A549 treated with dexamethasone at 1 μM for 4 hours (cell line): ENCODE measurements around the gene OR51A4. TPM values are rescaled to one million over a fixed set of nuclear protein-coding genes. Genes with fewer than 3 reads are reported as not detected.

ENCODE experiments used
- total RNA-seq: library from RNA; stranded (reverse); fragments of 200-300 nt; extraction: Qiagen RNA extraction; gene quantifications from 5 replicates; pipeline ENCODE4 v1.2.3, GENCODE V29; 2022

The OR51A4 gene
- total RNA-seq, result not detected in 5 replicates

DNA sequence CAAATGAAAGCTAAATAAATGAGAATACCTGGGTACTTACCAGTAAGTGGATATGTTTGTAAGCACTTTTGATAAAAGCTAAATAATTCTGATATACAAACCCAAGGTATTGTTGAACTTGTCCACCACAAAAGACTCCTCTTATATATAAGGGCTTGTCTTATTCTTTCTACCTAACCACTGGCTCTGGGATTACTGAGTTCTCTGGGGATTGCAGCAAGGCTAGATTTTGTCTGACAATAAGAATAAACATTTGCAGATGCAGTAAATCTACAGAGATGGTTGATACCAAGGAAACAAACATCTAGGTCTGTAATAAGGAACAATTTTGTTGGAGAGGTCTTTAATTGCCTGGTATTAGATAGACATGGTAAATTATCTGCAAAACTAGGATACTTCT is at the start of gene OR51A4:
OR51A4 (minus strand) TSS at position 101 of the 400 bp plus-strand sequence. CDS start 505 bp downstream, outside the sequence.

GRCh38 chr11:4994551-4994950 is 47.1 kb upstream of the OR51A4 start, which contains the start of gene OR51L1:
Gene OR51L1 (plus strand): TSS chr11:4994851. CDS start chr11:4998983, 4,132 bp downstream.

DNA sequence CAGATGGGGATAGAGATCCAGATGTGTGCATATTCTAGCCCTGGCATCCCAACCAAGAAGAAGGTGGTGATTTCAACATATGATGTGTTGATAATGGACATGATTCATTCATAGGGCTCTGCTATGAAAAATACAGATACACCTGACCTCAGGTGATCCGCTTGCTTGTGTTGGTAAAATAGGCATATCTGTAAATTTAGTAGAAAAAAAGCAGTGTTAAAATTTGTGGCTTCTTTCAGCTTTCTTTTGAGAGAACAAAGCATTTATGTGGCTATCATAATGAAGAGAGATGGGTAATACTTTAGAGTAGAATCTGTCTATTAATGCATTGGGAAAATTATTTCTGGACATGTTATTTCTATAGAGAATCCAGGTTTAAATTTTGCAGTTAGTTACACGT is 8.2 kb upstream of the OR51A4 start, which contains the start of gene OR51A2:
OR51A2 (minus strand) TSS at position 101 of the 400 bp plus-strand sequence; CDS start at position 101, 0 bp downstream.

DNA sequence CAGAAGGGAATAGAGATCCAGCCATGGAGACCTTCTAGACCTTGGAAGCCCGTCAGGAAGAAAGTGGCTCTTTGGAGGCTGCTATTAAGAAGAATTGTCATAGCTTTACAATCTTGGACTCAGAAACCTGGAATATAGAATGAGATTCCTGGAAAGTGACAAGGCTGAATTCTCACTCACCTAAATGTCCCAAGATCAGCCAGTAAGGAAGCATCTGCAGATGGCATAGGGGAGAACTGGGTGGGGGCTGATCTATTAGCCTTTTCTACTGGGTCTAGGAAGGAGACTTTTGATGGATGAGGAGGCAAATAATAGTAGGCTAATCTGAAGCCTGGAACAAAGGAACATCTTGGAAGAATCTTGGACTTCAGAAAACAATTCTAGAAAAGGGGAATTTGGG is 23.2 kb downstream of the OR51A4 start, which contains the start of gene OR51G1:
OR51G1 (minus strand) TSS at position 101 of the 400 bp plus-strand sequence; CDS start at position 101, 0 bp downstream.

DNA sequence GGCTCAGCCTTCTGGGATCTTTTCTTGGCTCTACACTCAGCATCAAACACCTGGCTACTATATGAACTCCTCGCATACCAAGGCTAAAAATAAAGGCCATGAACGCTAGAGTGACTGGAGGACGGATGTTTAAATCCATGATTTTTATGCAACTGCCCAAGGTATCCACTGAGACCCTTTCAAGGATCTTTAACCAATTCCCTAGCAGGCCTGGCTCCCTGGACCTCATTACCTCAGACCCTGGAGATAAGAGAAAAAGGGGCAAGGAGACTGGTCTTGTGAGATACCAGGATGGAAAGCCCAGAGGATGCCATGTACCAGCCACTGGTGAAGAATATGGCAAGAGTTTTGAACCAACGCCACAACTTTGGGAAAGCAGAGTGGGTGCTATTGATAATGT is 28.2 kb downstream of the OR51A4 start, which contains the start of gene OR51G2:
OR51G2 (minus strand) TSS at position 101 of the 400 bp plus-strand sequence. CDS start 3,687 bp downstream, outside the sequence.

GRCh38 chr11:4903484-4903883 is 43.9 kb downstream of the OR51A4 start, which contains the start of gene OR51A7:
Gene OR51A7 (plus strand): TSS chr11:4903783. CDS start chr11:4907370, 3,587 bp downstream.

Other genes with a start within 250 kb of the OR51A4 start
- not detected in 5 replicates for gene OR51E2, start 249.8 kb downstream of the OR51A4 start, total RNA-seq
- gene MMP26, start 242.8 kb downstream of the OR51A4 start, total RNA-seq, result not detected in 5 replicates
- gene OR51F1, start 177.7 kb downstream of the OR51A4 start, total RNA-seq, result not detected in 5 replicates
- gene OR52R1, start 143.2 kb downstream of the OR51A4 start, total RNA-seq, result not detected in 5 replicates
- gene OR51F2, start 126.3 kb downstream of the OR51A4 start, total RNA-seq, result not detected in 5 replicates
- not detected in 5 replicates for gene OR51S1, start 98.4 kb downstream of the OR51A4 start, total RNA-seq
- not detected in 5 replicates for gene OR51T1, start 65.7 kb downstream of the OR51A4 start, total RNA-seq
- gene OR51A7, start 43.8 kb downstream of the OR51A4 start, total RNA-seq, result not detected in 5 replicates
- not detected in 5 replicates for gene OR51G2, start 28.3 kb downstream of the OR51A4 start, total RNA-seq
- not detected in 5 replicates for gene OR51G1, start 23.3 kb downstream of the OR51A4 start, total RNA-seq
- gene OR51A2, start 8.1 kb upstream of the OR51A4 start, total RNA-seq, result not detected in 5 replicates
- gene OR51L1, start 47.2 kb upstream of the OR51A4 start, total RNA-seq, result not detected in 5 replicates
- gene OR52J3, start 98.9 kb upstream of the OR51A4 start, total RNA-seq, result not detected in 5 replicates
- not detected in 5 replicates for gene OR52E2, start 112.0 kb upstream of the OR51A4 start, total RNA-seq
- gene OR52E1, start 122.0 kb upstream of the OR51A4 start, total RNA-seq, result not detected in 5 replicates
- not detected in 5 replicates for gene OR52A5, start 190.8 kb upstream of the OR51A4 start, total RNA-seq
- not detected in 5 replicates for gene OR52A1, start 207.2 kb upstream of the OR51A4 start, total RNA-seq